Caco-2 (cell line): ENCODE results near the gene MEIOB. TPM values are rescaled to one million over a fixed set of nuclear protein-coding genes. Genes with fewer than 3 reads are reported as not detected.
"Not testable (repeated sequence)": the region's sequence is repeated elsewhere in the genome, so short reads cannot be mapped to it uniquely, and the experiment has no call there.

Experiments used
- BruUV-seq: library from RNA; stranded (reverse); fragments of 400-500 nt; replicated peaks from 2 replicates; lab custom pipeline; 2021; lab: Mats Ljungman, UMichigan
- CTCF ChIA-PET: fragments of 300-600 bp; sonication (Branson Sonifier 250); formaldehyde crosslinking; loops from one replicate; lab custom pipeline; 2022; ENCODE audit warnings: antibody characterized with exemption; lab: Charles Lee
- POLR2A ChIA-PET: fragments of 300-600 bp; sonication (Branson Sonifier 250); formaldehyde crosslinking; loops from one replicate; lab custom pipeline; 2022; ENCODE audit warnings: antibody characterized with exemption; lab: Charles Lee
- DNase-seq, 2 experiments: peaks; one replicate each; pipeline versions ENCODE4 v3.0.0 to v3.0.0-alpha.2; 2020 to 2022
- H3K27me3 ChIP-seq: replicated peaks from 2 replicates; pipeline ENCODE4 v1.6.0; 2011; ENCODE audit warnings: low read length; ENCODE audit not compliant: control insufficient read depth, insufficient read depth
- H3K36me3 ChIP-seq: 2 replicates; pipeline ENCODE4 v1.5.1; 2011; ENCODE audit warnings: low read length; ENCODE audit not compliant: control insufficient read depth, insufficient read depth
- H3K4me1 ChIP-seq: fragments of 250-450 bp; sonication (Bioruptor Pico); 2 replicates; pipeline ENCODE4 v1.5.1; 2020; ENCODE audit warnings: mild to moderate bottlenecking
- H3K4me3 ChIP-seq: 2 replicates; pipeline ENCODE4 v1.5.1; 2011; ENCODE audit warnings: low read depth, mild to moderate bottlenecking, control low read depth, low read length
- H3K9me3 ChIP-seq: fragments of 250-450 bp; sonication (Bioruptor Pico); 2 replicates; pipeline ENCODE4 v1.5.1; 2020; ENCODE audit warnings: mild to moderate bottlenecking, moderate library complexity
- H3K27ac Mint-ChIP-seq: one replicate; pipeline ENCODE4 v1.8.0; 2022; ENCODE audit warnings: mixed read lengths; ENCODE audit not compliant: unreplicated experiment
- H3K27me3 Mint-ChIP-seq: one replicate; pipeline ENCODE4 v1.8.0; 2022; ENCODE audit warnings: mixed read lengths; ENCODE audit not compliant: insufficient read depth, unreplicated experiment
- H3K36me3 Mint-ChIP-seq: one replicate; pipeline ENCODE4 v1.8.0; 2022; ENCODE audit warnings: mild to moderate bottlenecking, mixed read lengths; ENCODE audit not compliant: insufficient read depth, unreplicated experiment
- H3K4me1 Mint-ChIP-seq: one replicate; pipeline ENCODE4 v1.8.0; 2022; ENCODE audit warnings: low read depth, mixed read lengths; ENCODE audit not compliant: unreplicated experiment
- H3K4me3 Mint-ChIP-seq: one replicate; pipeline ENCODE4 v1.8.0; 2022; ENCODE audit warnings: mild to moderate bottlenecking, moderate library complexity, mixed read lengths; ENCODE audit not compliant: unreplicated experiment
- H3K9me3 Mint-ChIP-seq: one replicate; pipeline ENCODE4 v1.8.0; 2022; ENCODE audit warnings: mixed read lengths; ENCODE audit not compliant: unreplicated experiment
- intact Hi-C: fragments of 100-400 bp; cut with micrococcal nuclease; formaldehyde crosslinking; loops from one replicate; pipeline ENCODE4 v1.10.0; 2022; ENCODE audit not compliant: unreplicated experiment
- total RNA-seq: library from RNA; stranded (reverse); gene quantifications from 2 replicates; pipeline ENCODE4 v1.2.3, GENCODE V29; 2022
- TF ChIP-seq, protein P1 (sequence below), 2 experiments: fragments of 200-600 bp in 1 of 2; IDR thresholded peaks; 1 replicate in 1 of 2; 2 replicates in 1 of 2; pipeline versions ENCODE4 v1.5.1 to v1.8.0; 2011 to 2022; ENCODE audit warnings: antibody characterized with exemption in 1 of 2, control low read depth in 1 of 2, inconsistent platforms in 1 of 2, low read depth in 1 of 2, low read length in 1 of 2, mild to moderate bottlenecking in 1 of 2, moderate library complexity in 1 of 2; ENCODE audit not compliant: insufficient read depth in 1 of 2, severe bottlenecking in 1 of 2, unreplicated experiment in 1 of 2

MEIOB gene
- total RNA-seq, 1 experiment from 2014 or later, result not detected

- no peak overlapping the region for H3K4me3 ChIP-seq
- H3K36me3 Mint-ChIP-seq, result peaks cover 4% of the 10 kb centered on the region
- no peak overlapping the region for H3K4me3 Mint-ChIP-seq
- intact Hi-C loops, result no loop called here
- TF ChIP-seq, protein P1, sequence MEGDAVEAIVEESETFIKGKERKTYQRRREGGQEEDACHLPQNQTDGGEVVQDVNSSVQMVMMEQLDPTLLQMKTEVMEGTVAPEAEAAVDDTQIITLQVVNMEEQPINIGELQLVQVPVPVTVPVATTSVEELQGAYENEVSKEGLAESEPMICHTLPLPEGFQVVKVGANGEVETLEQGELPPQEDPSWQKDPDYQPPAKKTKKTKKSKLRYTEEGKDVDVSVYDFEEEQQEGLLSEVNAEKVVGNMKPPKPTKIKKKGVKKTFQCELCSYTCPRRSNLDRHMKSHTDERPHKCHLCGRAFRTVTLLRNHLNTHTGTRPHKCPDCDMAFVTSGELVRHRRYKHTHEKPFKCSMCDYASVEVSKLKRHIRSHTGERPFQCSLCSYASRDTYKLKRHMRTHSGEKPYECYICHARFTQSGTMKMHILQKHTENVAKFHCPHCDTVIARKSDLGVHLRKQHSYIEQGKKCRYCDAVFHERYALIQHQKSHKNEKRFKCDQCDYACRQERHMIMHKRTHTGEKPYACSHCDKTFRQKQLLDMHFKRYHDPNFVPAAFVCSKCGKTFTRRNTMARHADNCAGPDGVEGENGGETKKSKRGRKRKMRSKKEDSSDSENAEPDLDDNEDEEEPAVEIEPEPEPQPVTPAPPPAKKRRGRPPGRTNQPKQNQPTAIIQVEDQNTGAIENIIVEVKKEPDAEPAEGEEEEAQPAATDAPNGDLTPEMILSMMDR (IDR thresholded peaks at IDR 0.05; ENCODE audit: insufficient read depth in 1 of 2, low read depth in 1 of 2, low read length in 1 of 2, severe bottlenecking in 1 of 2, unreplicated experiment in 1 of 2), result no peak
- no peaks in the 10 kb centered on the region for H3K9me3 Mint-ChIP-seq
- no peaks in the 10 kb centered on the region for H3K4me1 ChIP-seq
- no peaks in the 10 kb centered on the region for H3K9me3 ChIP-seq
- no peaks in the 10 kb centered on the region for H3K27me3 Mint-ChIP-seq
- no peak overlapping the region for H3K27ac Mint-ChIP-seq
- no TSS peak for BruUV-seq
- H3K36me3 ChIP-seq, result no peaks in the 10 kb centered on the region
- CTCF ChIA-PET, result interaction anchor here (0.9 kb wide), 1 partner anchor 52 kb away, joined by 4 read pairs; no protein-coding TSS in a partner anchor
- H3K4me1 Mint-ChIP-seq, result no peaks in the 10 kb centered on the region
- DNase-seq, result no peak
- H3K27me3 ChIP-seq, result no peaks in the 10 kb centered on the region; the same call in 1 of the 2 replicates
- POLR2A ChIA-PET, result no interaction called here
Observed at GRCh38 chr16:1877089-1877488, 5.1 kb upstream of the MEIOB start.

DNA sequence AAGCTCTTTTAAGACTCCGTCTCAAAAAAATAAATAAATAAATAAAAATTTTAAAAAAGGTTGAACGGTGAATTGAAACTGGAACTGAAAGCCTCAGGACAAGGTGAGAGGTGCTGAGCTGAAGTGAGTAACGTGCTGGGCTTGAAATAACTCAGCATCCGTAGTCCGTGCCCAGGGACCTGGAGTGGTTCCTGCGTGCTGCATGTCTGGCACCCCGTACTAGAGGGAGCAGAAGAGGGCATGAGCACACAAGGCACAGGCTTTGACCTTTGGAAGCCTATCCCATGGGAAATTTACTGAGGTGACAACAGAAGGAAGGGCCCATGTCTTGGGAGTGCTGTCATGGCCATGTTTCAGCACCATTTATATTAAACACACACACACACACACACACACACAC, 4.5 kb upstream of the MEIOB start:
- H3K4me3 Mint-ChIP-seq, result no peak overlapping the region
- no peaks in the 10 kb centered on the region for H3K27me3 Mint-ChIP-seq
- Histone ChIP-seq H3K4me3 (no peak overlapping the region), H3K9me3 (no peaks in the 10 kb centered on the region), H3K36me3 (no peaks in the 10 kb centered on the region), H3K4me1 (no peaks in the 10 kb centered on the region), H3K27me3 (no peaks in the 10 kb centered on the region; the same call in 1 of the 2 replicates)
- ChIA-PET POLR2A (no interaction called here), CTCF (interaction anchor here (0.9 kb wide), 1 partner anchor 53 kb away, joined by 4 read pairs; no protein-coding TSS in a partner anchor)
- no peaks in the 10 kb centered on the region for H3K4me1 Mint-ChIP-seq
- TF ChIP-seq, protein P1 (IDR thresholded peaks at IDR 0.05; ENCODE audit: insufficient read depth in 1 of 2, low read depth in 1 of 2, low read length in 1 of 2, severe bottlenecking in 1 of 2, unreplicated experiment in 1 of 2), result no peak
- H3K36me3 Mint-ChIP-seq, result peaks cover 5% of the 10 kb centered on the region
- BruUV-seq, result no TSS peak
- H3K27ac Mint-ChIP-seq, result no peak overlapping the region
- no peak for DNase-seq
- no peaks in the 10 kb centered on the region for H3K9me3 Mint-ChIP-seq
- intact Hi-C loops, result no loop called here

GRCh38 chr16:1876066-1876465, 4.1 kb upstream of the MEIOB start:
- H3K4me3 Mint-ChIP-seq, H3K4me1 ChIP-seq, H3K27me3 Mint-ChIP-seq, H3K9me3 ChIP-seq, H3K4me1 Mint-ChIP-seq, H3K4me3 ChIP-seq, H3K9me3 Mint-ChIP-seq, H3K36me3 ChIP-seq, BruUV-seq, POLR2A ChIA-PET, intact Hi-C loops, DNase-seq, H3K27me3 ChIP-seq, H3K27ac Mint-ChIP-seq, H3K36me3 Mint-ChIP-seq: not testable (repeated sequence)
- CTCF ChIA-PET, result interaction anchor here (0.9 kb wide), 1 partner anchor 53 kb away, joined by 4 read pairs; no protein-coding TSS in a partner anchor
